IPS-18a (cell line): ENCODE measurements around the gene USP50.
"Not testable (repeated sequence)": the region's sequence is repeated elsewhere in the genome, so short reads cannot be mapped to it uniquely, and the experiment has no call there.

ENCODE experiments used
- H3K27ac ChIP-seq: one replicate; pipeline ENCODE4 v1.5.1; 2013; ENCODE audit warnings: low read length
- H3K27me3 ChIP-seq: one replicate; pipeline ENCODE4 v1.6.1; 2013; ENCODE audit warnings: mild to moderate bottlenecking, low read length; ENCODE audit not compliant: control insufficient read depth, insufficient read depth
- H3K36me3 ChIP-seq: one replicate; pipeline ENCODE4 v1.6.1; 2013; ENCODE audit warnings: low read depth, low read length; ENCODE audit not compliant: control insufficient read depth
- H3K4me1 ChIP-seq: one replicate; pipeline ENCODE4 v1.6.1; 2013; ENCODE audit warnings: low read depth, low read length; ENCODE audit not compliant: control insufficient read depth
- H3K4me3 ChIP-seq: one replicate; pipeline ENCODE4 v1.5.1; 2013; ENCODE audit warnings: low read length
- H3K9ac ChIP-seq: one replicate; pipeline ENCODE4 v1.6.1; 2013; ENCODE audit warnings: mild to moderate bottlenecking, low read length, moderate library complexity
- H3K9me3 ChIP-seq: one replicate; pipeline ENCODE4 v1.6.1; 2013; ENCODE audit warnings: low read depth, low read length; ENCODE audit not compliant: control insufficient read depth

The USP50 gene

GRCh38 chr15:50546566-50546965, at the start of gene USP50:
Gene USP50, minus strand, starts transcription at chr15:50546666. Its CDS starts 141 bp downstream, at chr15:50546525.
- H3K9ac ChIP-seq, result no peak within 1 kb of the TSS
- no peak within 1 kb of the TSS for H3K4me3 ChIP-seq
- no peaks in the 10 kb centered on the region for H3K27me3 ChIP-seq
- H3K27ac ChIP-seq, result no peak within 1 kb of the TSS
- peaks cover 3% of the 10 kb centered on the region for H3K4me1 ChIP-seq
- no peaks in the 10 kb centered on the region for H3K36me3 ChIP-seq
- H3K9me3 ChIP-seq, result no peaks in the 10 kb centered on the region

GRCh38 chr15:50594311-50594710, 47.8 kb upstream of the USP50 start:
- Histone ChIP-seq H3K4me3 (no peak overlapping the region), H3K27ac (no peak overlapping the region), H3K4me1 (no peaks in the 10 kb centered on the region), H3K27me3 (no peaks in the 10 kb centered on the region), H3K36me3 (peaks cover 76% of the 10 kb centered on the region), H3K9me3 (no peaks in the 10 kb centered on the region), H3K9ac (no peak overlapping the region)

- no peaks in the 10 kb centered on the region for H3K4me1 ChIP-seq
- H3K27ac ChIP-seq, result no peak overlapping the region
- H3K9me3 ChIP-seq, result no peaks in the 10 kb centered on the region
- peaks cover 77% of the 10 kb centered on the region for H3K36me3 ChIP-seq
- H3K27me3 ChIP-seq, result no peaks in the 10 kb centered on the region
- no peak overlapping the region for H3K4me3 ChIP-seq
- no peak overlapping the region for H3K9ac ChIP-seq
Measured at GRCh38 chr15:50593761-50594160, 47.3 kb upstream of the USP50 start.

GRCh38 chr15:50590288-50590687, 43.8 kb upstream of the USP50 start:
- peaks cover 80% of the 10 kb centered on the region for H3K36me3 ChIP-seq
- no peak overlapping the region for H3K27ac ChIP-seq

GRCh38 chr15:50577492-50577891, 31.0 kb upstream of the USP50 start:
- H3K9me3 ChIP-seq, result no peaks in the 10 kb centered on the region
- no peak overlapping the region for H3K27ac ChIP-seq
- H3K9ac ChIP-seq, result no peak overlapping the region
- no peaks in the 10 kb centered on the region for H3K4me1 ChIP-seq
- H3K36me3 ChIP-seq, result peaks cover 63% of the 10 kb centered on the region
- no peak overlapping the region for H3K4me3 ChIP-seq
- no peaks in the 10 kb centered on the region for H3K27me3 ChIP-seq

More at GRCh38 chr15:50590288-50590687, 43.8 kb upstream of the USP50 start:
- no peak overlapping the region for H3K9ac ChIP-seq
- H3K27me3 ChIP-seq, result no peaks in the 10 kb centered on the region
- no peak overlapping the region for H3K4me3 ChIP-seq
- no peaks in the 10 kb centered on the region for H3K9me3 ChIP-seq
- no peaks in the 10 kb centered on the region for H3K4me1 ChIP-seq

GRCh38 chr15:50576166-50576565, 29.7 kb upstream of the USP50 start:
- peaks cover 65% of the 10 kb centered on the region for H3K36me3 ChIP-seq
- H3K4me3 ChIP-seq, result no peak overlapping the region
- H3K9ac ChIP-seq, result no peak overlapping the region
- H3K27ac ChIP-seq, result no peak overlapping the region
- no peaks in the 10 kb centered on the region for H3K9me3 ChIP-seq
- no peaks in the 10 kb centered on the region for H3K4me1 ChIP-seq
- no peaks in the 10 kb centered on the region for H3K27me3 ChIP-seq

- H3K9ac ChIP-seq, H3K4me3 ChIP-seq, H3K9me3 ChIP-seq, H3K27me3 ChIP-seq, H3K4me1 ChIP-seq, H3K27ac ChIP-seq: not testable (repeated sequence)
- peaks cover 71% of the 10 kb centered on the region for H3K36me3 ChIP-seq
Measured at GRCh38 chr15:50573842-50574241, 27.4 kb upstream of the USP50 start.

GRCh38 chr15:50563756-50564155, 17.3 kb upstream of the USP50 start:
- H3K4me1 ChIP-seq, result no peaks in the 10 kb centered on the region
- H3K36me3 ChIP-seq, result peaks cover 25% of the 10 kb centered on the region
- no peaks in the 10 kb centered on the region for H3K9me3 ChIP-seq
- no peaks in the 10 kb centered on the region for H3K27me3 ChIP-seq
- H3K4me3 ChIP-seq, result no peak overlapping the region
- no peak overlapping the region for H3K9ac ChIP-seq
- H3K27ac ChIP-seq, result no peak overlapping the region

- H3K27me3 ChIP-seq, result no peaks in the 10 kb centered on the region
- no peaks in the 10 kb centered on the region for H3K9me3 ChIP-seq
- H3K9ac ChIP-seq, result no peak overlapping the region
- H3K36me3 ChIP-seq, result peaks cover 18% of the 10 kb centered on the region
- no peak overlapping the region for H3K4me3 ChIP-seq
- H3K27ac ChIP-seq, result no peak overlapping the region
- H3K4me1 ChIP-seq, result no peaks in the 10 kb centered on the region
Measured at GRCh38 chr15:50562735-50563640, 16.5 kb upstream of the USP50 start.

GRCh38 chr15:50558012-50558411, 11.5 kb upstream of the USP50 start:
- Histone ChIP-seq H3K9me3 (no peaks in the 10 kb centered on the region), H3K9ac (no peak overlapping the region), H3K27ac (no peak overlapping the region), H3K4me3 (no peak overlapping the region), H3K36me3 (peaks cover 18% of the 10 kb centered on the region), H3K27me3 (no peaks in the 10 kb centered on the region), H3K4me1 (no peaks in the 10 kb centered on the region)

GRCh38 chr15:50556642-50557371, 10.3 kb upstream of the USP50 start:
- H3K4me3 ChIP-seq, result no peak overlapping the region
- no peaks in the 10 kb centered on the region for H3K9me3 ChIP-seq
- no peak overlapping the region for H3K9ac ChIP-seq
- H3K36me3 ChIP-seq, result peaks cover 14% of the 10 kb centered on the region
- H3K4me1 ChIP-seq, result no peaks in the 10 kb centered on the region
- no peaks in the 10 kb centered on the region for H3K27me3 ChIP-seq
- no peak overlapping the region for H3K27ac ChIP-seq
